ENCODE data around the gene CDK17. TPM values are rescaled to one million over a fixed set of nuclear protein-coding genes. Genes with fewer than 3 reads are reported as not detected.
"Not testable (repeated sequence)": the region's sequence is repeated elsewhere in the genome, so short reads cannot be mapped to it uniquely, and the experiment has no call there.

CDK17 gene
- total and polyA plus RNA-seq, 4 experiments from 2014 or later = 30.5 to 67.4 (median 49.2) TPM

GRCh38 chr12:96354844-96355534 is 45.2 kb downstream of the CDK17 start:
- Histone ChIP-seq H3K9me3 (ENCODE audit: control insufficient read depth in 1 of 2, low read length in 2 of 2) (no peaks in the 10 kb centered on the region), H3K36me3 (ENCODE audit: insufficient read depth, low read length) (no peaks in the 10 kb centered on the region), H3K27me3 (ENCODE audit: insufficient read depth, low read length) (no peaks in the 10 kb centered on the region), H3K4me3 (ENCODE audit: low read length in 2 of 2) (no peak overlapping the region), H3K27ac (ENCODE audit: low read depth, low read length) (no peak overlapping the region), H3K4me1 (ENCODE audit: insufficient read depth, low read length) (peaks cover 88% of the 10 kb centered on the region)
- Mint-ChIP-seq H3K4me3 (peak overlapping the region in 3 of 8 donors; percentile 20 to 25 (median 23)), H3K9me3 (no peaks in the 10 kb centered on the region), H3K27me3 (no peaks in the 10 kb centered on the region), H3K27ac (peak overlapping the region in 6 of 7 donors; percentile 0 to 64 (median 16)), H3K36me3 (no peaks in the 10 kb centered on the region), H3K4me1 (peaks cover 62 to 88% (median 74%) of the 10 kb centered on the region in 4 donors)
- POLR2A ChIA-PET (ENCODE audit: partially characterized antibody) = no interaction called here
- intact Hi-C loops (cut with micrococcal nuclease) = no loop called here
- DNase-seq = no peak
- CTCF ChIA-PET (ENCODE audit: partially characterized antibody) = no interaction called here

DNA sequence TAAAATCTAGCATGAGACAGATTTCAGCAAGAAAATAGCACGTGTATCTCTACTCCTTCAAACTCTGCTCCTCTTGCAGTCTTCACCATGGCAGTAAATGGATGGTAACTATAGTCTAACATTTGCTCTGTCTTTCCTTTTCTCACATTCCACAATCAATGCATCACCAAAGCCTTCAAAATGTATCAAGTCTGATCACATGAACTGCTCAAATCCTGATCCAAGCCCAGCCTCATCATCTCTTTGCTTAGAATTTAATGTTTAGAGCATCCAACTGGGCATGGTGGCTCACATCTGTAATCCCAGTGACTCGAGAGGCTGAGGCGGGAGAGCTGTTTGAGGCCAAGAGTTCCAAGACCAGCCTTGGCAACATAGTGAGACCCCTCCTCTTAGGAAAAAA is 45.9 kb downstream of the CDK17 start:
- H3K36me3 ChIP-seq (ENCODE audit: insufficient read depth, low read length) = no peaks in the 10 kb centered on the region
- H3K4me1 Mint-ChIP-seq = peaks cover 60 to 88% (median 70%) of the 10 kb centered on the region in 4 donors

DNA sequence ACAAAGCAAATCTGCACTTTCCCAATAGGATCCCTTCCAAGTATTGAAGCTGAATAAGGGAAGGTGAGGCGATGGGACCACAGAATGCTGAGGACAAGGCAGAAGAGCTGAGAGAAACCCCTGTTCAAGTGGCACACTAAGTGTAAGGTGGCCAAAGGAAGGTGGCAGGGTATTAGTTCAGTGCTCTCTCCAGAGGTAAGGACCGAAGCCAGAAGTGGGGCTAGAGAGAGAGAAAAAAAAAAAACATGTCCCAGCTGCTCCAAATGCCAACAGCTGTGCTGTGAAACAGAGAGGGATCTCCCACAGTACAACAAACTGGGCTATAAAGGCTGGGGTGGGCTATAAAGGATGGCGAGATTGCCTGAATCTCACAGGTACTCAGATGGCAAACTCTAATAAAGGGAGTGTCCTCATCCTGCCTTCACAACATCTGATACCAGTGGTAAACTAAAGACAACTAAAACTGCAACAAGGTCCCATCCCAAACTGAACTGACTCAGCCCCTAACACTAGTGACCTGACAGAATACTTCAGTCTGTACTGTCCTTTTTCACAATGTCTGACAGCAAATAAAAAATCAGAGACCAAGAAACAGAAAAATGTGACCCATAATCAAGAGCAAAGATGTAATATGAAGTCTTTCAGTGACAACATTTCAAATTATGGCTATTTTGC is 47.9 kb downstream of the CDK17 start:
- no peaks in the 10 kb centered on the region for H3K36me3 Mint-ChIP-seq

More for the DNA sequence above, 45.9 kb downstream of the CDK17 start:
- no peak overlapping the region for H3K27ac ChIP-seq (ENCODE audit: low read depth, low read length)
- H3K4me1 ChIP-seq (ENCODE audit: insufficient read depth, low read length) = peaks cover 90% of the 10 kb centered on the region
- Mint-ChIP-seq H3K36me3 (no peaks in the 10 kb centered on the region), H3K27me3 (no peaks in the 10 kb centered on the region), H3K4me3 (peak overlapping the region in 2 of 8 donors; percentile 38 to 56), H3K27ac (peak overlapping the region in 6 of 7 donors; percentile 12 to 86 (median 64)), H3K9me3 (no peaks in the 10 kb centered on the region)
- no peaks in the 10 kb centered on the region for H3K27me3 ChIP-seq (ENCODE audit: insufficient read depth, low read length)
- intact Hi-C loops (cut with micrococcal nuclease) = no loop called here
- ChIA-PET CTCF (ENCODE audit: partially characterized antibody) (no interaction called here), POLR2A (ENCODE audit: partially characterized antibody) (no interaction called here)
- no peak for DNase-seq
- no peak overlapping the region for H3K4me3 ChIP-seq (ENCODE audit: low read length in 2 of 2)
- H3K9me3 ChIP-seq (ENCODE audit: control insufficient read depth in 1 of 2, low read length in 2 of 2) = no peaks in the 10 kb centered on the region

GRCh38 chr12:96350982-96351381 is 49.3 kb downstream of the CDK17 start:
- ChIA-PET POLR2A (ENCODE audit: partially characterized antibody) (no interaction called here), CTCF (ENCODE audit: partially characterized antibody) (interaction anchor here (1.0 kb wide), 1 partner anchor 12 kb away, joined by 3 read pairs; no protein-coding TSS in a partner anchor)
- H3K36me3 Mint-ChIP-seq = peaks cover 0 to 4% of the 10 kb centered on the region in 2 donors
- peak overlapping the region in 4 of 7 donors; percentile 4 to 75 (median 46) for H3K27ac Mint-ChIP-seq
- peaks cover 0 to 2% (median 0%) of the 10 kb centered on the region in 8 donors for H3K9me3 Mint-ChIP-seq
- DNase-seq = no peak
- Histone ChIP-seq H3K27me3 (ENCODE audit: insufficient read depth, low read length) (no peaks in the 10 kb centered on the region), H3K4me3 (ENCODE audit: low read length in 2 of 2) (no peak overlapping the region), H3K27ac (ENCODE audit: low read depth, low read length) (no peak overlapping the region), H3K9me3 (ENCODE audit: control insufficient read depth in 1 of 2, low read length in 2 of 2) (no peaks in the 10 kb centered on the region), H3K4me1 (ENCODE audit: insufficient read depth, low read length) (peaks cover 89% of the 10 kb centered on the region), H3K36me3 (ENCODE audit: insufficient read depth, low read length) (no peaks in the 10 kb centered on the region)
- peak overlapping the region in 3 of 8 donors; percentile 0 to 44 (median 5) for H3K4me3 Mint-ChIP-seq
- intact Hi-C loops (cut with micrococcal nuclease) = loop anchor here (2.0 kb wide), 1 partner anchor 14 kb away; no protein-coding TSS in a partner anchor
- H3K27me3 Mint-ChIP-seq = no peaks in the 10 kb centered on the region
- peaks cover 66 to 89% (median 74%) of the 10 kb centered on the region in 4 donors for H3K4me1 Mint-ChIP-seq

More for the DNA sequence above, 47.9 kb downstream of the CDK17 start:
- no peaks in the 10 kb centered on the region for H3K36me3 ChIP-seq (ENCODE audit: insufficient read depth, low read length)
- Mint-ChIP-seq H3K4me1 (peaks cover 65 to 91% (median 75%) of the 10 kb centered on the region in 4 donors), H3K4me3 (peak overlapping the region in 6 of 8 donors; percentile 5 to 80 (median 14)), H3K9me3 (peaks cover 0 to 2% (median 0%) of the 10 kb centered on the region in 8 donors), H3K27me3 (no peaks in the 10 kb centered on the region), H3K27ac (peak overlapping the region in 5 of 7 donors; percentile 28 to 87 (median 75))
- no peaks in the 10 kb centered on the region for H3K9me3 ChIP-seq (ENCODE audit: control insufficient read depth in 1 of 2, low read length in 2 of 2)
- H3K27me3 ChIP-seq (ENCODE audit: insufficient read depth, low read length) = no peaks in the 10 kb centered on the region
- intact Hi-C loops (cut with micrococcal nuclease) = no loop called here
- no peak overlapping the region for H3K27ac ChIP-seq (ENCODE audit: low read depth, low read length)
- H3K4me1 ChIP-seq (ENCODE audit: insufficient read depth, low read length) = peaks cover 95% of the 10 kb centered on the region
- ChIA-PET POLR2A (ENCODE audit: partially characterized antibody) (interaction anchor here (0.8 kb wide), 1 partner anchor 47 kb away, joined by 3 read pairs; no protein-coding TSS in a partner anchor), CTCF (ENCODE audit: partially characterized antibody) (no interaction called here)
- H3K4me3 ChIP-seq (ENCODE audit: low read length in 2 of 2) = no peak overlapping the region
- DNase-seq = no peak

GRCh38 chr12:96347130-96347699 is 53.0 kb downstream of the CDK17 start:
- intact Hi-C loops (cut with micrococcal nuclease) = no loop called here
- H3K4me1 Mint-ChIP-seq = peaks cover 48 to 77% (median 62%) of the 10 kb centered on the region in 4 donors
- CTCF ChIA-PET (ENCODE audit: partially characterized antibody) = interaction anchor here (0.9 to 1.9 kb wide), 9 partner anchors 9 to 142 kb away, joined by 3 to 6 read pairs (median 3); partner anchors contain the start of genes CDK17 and CFAP54
- no peak for DNase-seq
- H3K27ac Mint-ChIP-seq = peak overlapping the region; percentile 60 to 86 (median 73)
- no peaks in the 10 kb centered on the region for H3K27me3 ChIP-seq (ENCODE audit: insufficient read depth, low read length)
- no peaks in the 10 kb centered on the region for H3K27me3 Mint-ChIP-seq
- H3K9me3 ChIP-seq (ENCODE audit: control insufficient read depth in 1 of 2, low read length in 2 of 2) = peaks cover 0 to 12% of the 10 kb centered on the region in 2 donors
- H3K27ac ChIP-seq (ENCODE audit: low read depth, low read length) = no peak overlapping the region
- H3K4me3 ChIP-seq (ENCODE audit: low read length in 2 of 2) = no peak overlapping the region
- peak overlapping the region in 7 of 8 donors; percentile 44 to 76 (median 67) for H3K4me3 Mint-ChIP-seq
- H3K36me3 Mint-ChIP-seq = peaks cover 23 to 28% of the 10 kb centered on the region in 2 donors
- POLR2A ChIA-PET (ENCODE audit: partially characterized antibody) = interaction anchor here (0.7 to 1.6 kb wide), 3 partner anchors 31 to 53 kb away, joined by 4 to 6 read pairs (median 4); partner anchors contain the start of gene CDK17
- H3K9me3 Mint-ChIP-seq = peaks cover 0 to 25% (median 20%) of the 10 kb centered on the region in 8 donors
- H3K4me1 ChIP-seq (ENCODE audit: insufficient read depth, low read length) = peaks cover 71% of the 10 kb centered on the region
- H3K36me3 ChIP-seq (ENCODE audit: insufficient read depth, low read length) = no peaks in the 10 kb centered on the region

- peaks cover 23 to 28% of the 10 kb centered on the region in 2 donors for H3K36me3 Mint-ChIP-seq
- POLR2A ChIA-PET (ENCODE audit: partially characterized antibody) = interaction anchor here (0.7 kb wide), 1 partner anchor 31 kb away, joined by 4 read pairs; no protein-coding TSS in a partner anchor
- H3K27ac ChIP-seq (ENCODE audit: low read depth, low read length); H3K4me3 ChIP-seq (ENCODE audit: low read length in 2 of 2); H3K27me3 Mint-ChIP-seq; DNase-seq; H3K27me3 ChIP-seq (ENCODE audit: insufficient read depth, low read length); intact Hi-C loops (cut with micrococcal nuclease); H3K36me3 ChIP-seq (ENCODE audit: insufficient read depth, low read length): not testable (repeated sequence)
- Histone ChIP-seq H3K4me1 (ENCODE audit: insufficient read depth, low read length) (peaks cover 70% of the 10 kb centered on the region), H3K9me3 (ENCODE audit: control insufficient read depth in 1 of 2, low read length in 2 of 2) (peaks cover 0 to 12% of the 10 kb centered on the region in 2 donors)
- peaks cover 0 to 25% (median 20%) of the 10 kb centered on the region in 8 donors for H3K9me3 Mint-ChIP-seq
- H3K4me1 Mint-ChIP-seq = peaks cover 43 to 72% (median 57%) of the 10 kb centered on the region in 4 donors
- H3K27ac Mint-ChIP-seq = peak overlapping the region in 5 of 7 donors; percentile 60 to 86 (median 73)
- H3K4me3 Mint-ChIP-seq = peak overlapping the region in 7 of 8 donors; percentile 44 to 76 (median 67)
- CTCF ChIA-PET (ENCODE audit: partially characterized antibody) = interaction anchor here (0.9 to 1.9 kb wide), 7 partner anchors 9 to 131 kb away, joined by 3 to 6 read pairs (median 3); partner anchors contain the start of gene CDK17
Observed at GRCh38 chr12:96346716-96347115, 53.5 kb downstream of the CDK17 start.

All from CD4-positive, alpha-beta memory T cell (primary cell).